Left renal pelvis (tissue), 4 donors: ENCODE results near the gene NSUN7. TPM values are rescaled to one million over a fixed set of nuclear protein-coding genes. Genes with fewer than 3 reads are reported as not detected.
A peak's percentile ranks its signal among the peaks of the same experiment; 100 is the strongest.
"Not testable (repeated sequence)": the region's sequence is repeated elsewhere in the genome, so short reads cannot be mapped to it uniquely, and the experiment has no call there.

ENCODE experiments used
- DNase-seq, 4 donors: peaks; one replicate each; pipeline ENCODE4 v3.0.0-alpha.2; 2013; ENCODE audit warnings: low read depth in 4 of 4, low spot score in 3 of 4
- polyA plus RNA-seq, 4 donors: library from polyadenylated mRNA; unstranded; fragments of 120-200 nt; gene quantifications; one replicate each; pipeline ENCODE4 v1.2.1, GENCODE V29; 2013; ENCODE audit not compliant: insufficient read length in 4 of 4

The NSUN7 gene
- polyA plus RNA-seq, 4 donors: 4.0 to 15.9 (median 13.0) TPM

DNA sequence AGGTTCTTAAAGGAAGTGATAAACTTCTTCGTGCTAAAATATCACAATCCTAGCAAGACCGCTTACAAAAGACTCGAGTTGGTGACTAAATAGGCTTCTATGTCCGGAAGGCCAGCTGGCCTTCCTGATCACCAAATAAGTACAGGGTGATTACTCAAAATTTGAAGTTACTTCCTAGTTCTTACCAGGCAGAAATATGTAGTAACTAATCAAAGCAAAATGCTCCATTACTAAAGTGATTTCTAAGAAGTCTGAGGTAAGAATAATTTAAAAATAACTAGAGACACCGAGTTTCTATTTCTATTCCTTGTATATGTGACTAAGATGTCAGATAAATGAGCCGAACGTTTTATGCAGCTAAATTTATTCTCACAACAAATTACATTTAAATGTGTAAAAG, 62.2 kb downstream of the NSUN7 start:
- no peak for DNase-seq

DNA sequence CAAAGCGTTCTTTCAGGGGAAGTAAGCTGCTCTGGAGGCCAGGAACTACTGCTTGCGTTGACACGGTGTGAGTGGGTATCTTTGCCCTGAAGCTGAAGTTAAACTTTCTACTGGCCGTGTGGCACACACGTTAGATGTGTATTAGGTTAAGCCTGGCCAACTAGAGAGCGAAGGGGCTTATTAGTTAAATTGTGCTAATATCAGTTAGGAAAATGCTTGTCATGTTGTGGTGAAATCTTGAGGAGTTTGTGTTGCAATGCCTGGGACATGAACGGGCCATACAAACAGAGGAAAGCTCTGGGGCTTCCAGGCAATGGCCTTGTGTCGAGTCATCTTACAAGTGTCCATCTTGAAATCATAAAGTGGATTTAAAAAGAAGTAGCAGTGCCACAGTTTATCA, 62.6 kb downstream of the NSUN7 start:
- no peak for DNase-seq

DNA sequence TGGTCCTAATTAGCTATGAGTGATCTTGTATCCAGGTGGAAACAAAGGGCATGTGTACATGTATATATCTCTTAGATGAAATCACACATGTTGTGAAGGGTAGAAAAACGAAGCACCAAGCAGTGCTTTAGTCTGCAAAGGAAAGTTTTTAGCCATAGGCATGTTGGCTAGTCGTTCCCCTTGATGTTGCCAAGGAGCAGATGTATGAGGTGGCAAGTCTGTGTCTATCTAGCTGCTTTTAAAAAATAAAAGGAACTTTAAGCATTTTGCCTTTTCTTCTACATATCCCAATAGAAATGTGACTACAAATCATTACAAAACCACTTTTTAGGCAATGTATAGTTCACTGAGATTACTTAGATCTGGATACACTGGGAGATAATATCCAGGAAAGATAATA, 63.1 kb downstream of the NSUN7 start:
- DNase-seq: no peak

DNA sequence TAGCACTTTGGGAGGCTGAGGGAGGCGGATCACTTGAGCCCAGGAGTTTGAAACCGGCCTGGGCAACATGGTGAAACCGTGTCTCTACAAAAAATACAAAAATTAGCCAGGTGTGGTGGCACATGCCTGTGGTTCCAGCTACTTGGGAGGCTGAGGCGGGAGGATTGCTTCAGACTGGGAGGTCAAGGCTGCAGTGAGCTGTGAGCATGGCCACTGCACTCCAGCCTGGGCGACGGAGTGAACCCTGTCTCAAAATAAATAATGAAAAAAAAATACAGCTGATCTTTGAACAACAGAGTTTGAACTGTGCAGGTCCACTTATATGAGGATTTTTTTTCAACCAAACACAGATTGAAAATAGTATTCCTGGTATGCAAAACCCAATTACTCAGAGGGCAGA, 67.4 kb downstream of the NSUN7 start:
- not testable (repeated sequence) for DNase-seq

DNA sequence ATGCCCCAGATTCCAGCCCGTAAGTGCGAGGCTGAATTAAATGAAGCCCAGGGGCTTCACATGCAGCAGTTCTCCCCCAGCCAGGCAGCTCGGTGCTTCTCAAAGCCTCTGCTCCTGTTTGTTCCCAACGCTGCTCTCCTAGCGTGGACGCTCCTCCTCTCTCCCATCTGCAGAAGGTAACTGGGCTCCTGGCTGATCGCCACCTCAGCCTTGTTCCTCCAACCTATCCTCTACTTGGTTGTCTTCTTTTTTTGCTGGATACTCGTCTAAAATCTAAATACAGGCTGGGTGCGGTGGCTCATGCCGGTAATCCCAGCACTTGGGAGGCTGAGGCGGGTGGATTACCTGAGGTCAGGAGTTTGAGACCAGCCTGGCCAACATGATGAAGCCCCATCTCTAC, 70.3 kb downstream of the NSUN7 start:
- no peak for DNase-seq

DNA sequence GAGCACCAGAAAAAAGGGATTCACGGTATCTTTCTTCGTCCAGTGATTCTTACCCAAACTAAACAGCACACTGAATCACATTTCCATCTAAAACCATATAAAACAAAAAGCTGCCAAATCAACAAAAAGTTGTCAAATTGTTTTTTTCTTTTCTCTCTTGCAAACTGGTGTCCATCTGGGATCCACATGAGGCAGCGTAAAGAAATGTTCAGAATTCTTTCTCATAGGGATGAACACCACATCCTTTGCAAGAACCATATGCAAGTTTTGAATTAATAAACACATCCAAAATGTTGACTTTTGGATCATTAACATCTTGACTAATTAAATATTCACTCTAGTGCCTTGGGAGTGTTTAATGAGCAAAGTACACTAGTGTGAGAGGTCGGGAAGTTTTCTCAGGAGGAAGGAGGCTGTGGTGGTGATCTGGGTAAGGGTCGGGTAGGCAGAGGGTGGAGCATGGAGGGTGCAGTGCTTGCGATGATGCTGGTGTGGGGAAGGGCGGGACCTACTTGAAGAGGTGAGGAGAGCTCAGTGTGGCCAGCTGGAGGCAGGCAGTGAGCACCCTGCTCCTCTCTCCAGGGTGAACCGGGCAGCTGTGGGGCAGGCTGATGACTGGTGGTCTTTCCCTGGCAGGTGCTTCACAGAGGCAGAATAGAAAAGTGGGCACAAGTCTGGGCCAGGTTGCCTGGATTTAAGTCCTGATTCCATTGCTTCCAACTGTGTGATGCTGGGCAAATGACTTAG, 72.8 kb downstream of the NSUN7 start:
- DNase-seq: no peak

DNA sequence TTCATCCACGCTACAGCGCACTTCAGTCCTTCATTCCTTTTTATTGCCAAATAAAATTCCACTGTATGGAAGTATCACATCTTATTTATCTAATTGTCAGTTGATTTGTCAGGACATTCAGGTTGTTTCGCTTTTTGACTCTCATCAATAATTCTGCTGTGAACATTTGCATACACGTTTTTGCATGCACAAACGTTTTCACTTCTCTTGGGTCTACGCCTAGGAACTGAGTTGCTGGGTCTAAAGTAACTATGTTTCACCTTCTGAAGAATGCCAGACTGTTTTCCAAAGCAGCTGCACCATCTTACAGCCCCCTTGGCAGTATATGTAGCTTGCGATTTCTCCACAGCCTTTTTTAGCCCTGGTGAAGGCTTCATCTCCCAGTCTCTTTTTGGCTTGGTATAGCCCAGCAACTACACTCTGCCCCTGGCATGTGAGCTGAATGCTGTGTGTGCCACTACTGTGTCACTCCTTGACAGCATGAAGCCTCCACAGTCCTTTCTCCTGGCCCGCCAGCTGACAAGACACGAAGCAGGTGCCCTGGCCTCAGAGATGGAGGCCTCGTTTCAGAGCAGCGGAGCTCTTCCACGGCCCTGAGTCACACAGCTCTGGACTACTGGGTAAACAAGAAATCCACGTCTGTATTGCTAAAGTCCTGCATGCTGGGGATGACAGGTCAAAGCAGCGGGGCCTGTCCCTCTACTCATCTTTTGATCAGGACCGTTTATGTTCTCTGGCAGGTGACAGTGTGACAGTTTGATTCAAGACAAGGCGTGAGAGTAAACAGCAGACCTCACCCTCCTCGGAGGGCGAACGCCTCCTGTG, 75.5 kb downstream of the NSUN7 start:
- no peak for DNase-seq

DNA sequence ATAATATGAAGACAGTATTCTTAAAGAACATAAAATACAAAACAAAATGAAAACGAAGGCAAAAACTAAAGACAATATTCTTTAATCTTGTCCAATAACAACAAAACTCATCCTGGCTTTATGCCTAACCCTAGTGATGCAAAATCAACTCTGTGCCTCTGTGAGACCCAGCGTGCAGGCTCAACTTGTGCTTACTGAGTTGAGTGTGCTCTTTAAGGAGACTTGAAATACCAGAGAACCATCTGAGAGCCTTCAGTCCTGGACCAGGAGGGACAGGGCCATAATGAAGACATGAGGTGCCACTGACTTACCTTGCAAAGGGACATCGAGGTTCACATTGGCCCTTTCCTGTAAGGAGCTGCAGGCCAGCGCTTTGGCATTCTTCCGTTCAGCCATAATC, 77.1 kb downstream of the NSUN7 start:
- no peak for DNase-seq

DNA sequence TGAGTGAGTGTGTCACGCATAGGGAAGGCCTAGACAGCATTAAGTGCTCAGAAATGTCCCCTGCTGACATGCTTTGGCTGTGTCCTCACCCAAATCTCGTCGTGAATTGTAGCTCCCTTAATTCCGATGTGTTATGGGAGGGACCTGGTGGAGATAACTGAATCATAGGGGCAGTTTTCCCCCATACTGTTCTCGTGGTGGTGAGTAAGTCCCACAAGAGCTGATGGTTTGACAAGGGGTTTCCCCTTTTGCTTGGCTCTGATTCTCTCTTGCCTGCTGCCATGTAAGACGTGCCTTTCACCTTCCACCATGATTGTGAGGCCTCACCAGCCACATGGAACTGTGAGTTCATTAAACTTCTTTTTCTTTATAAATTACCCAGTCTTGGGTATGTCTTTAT, 78.0 kb downstream of the NSUN7 start:
- no peak for DNase-seq

DNA sequence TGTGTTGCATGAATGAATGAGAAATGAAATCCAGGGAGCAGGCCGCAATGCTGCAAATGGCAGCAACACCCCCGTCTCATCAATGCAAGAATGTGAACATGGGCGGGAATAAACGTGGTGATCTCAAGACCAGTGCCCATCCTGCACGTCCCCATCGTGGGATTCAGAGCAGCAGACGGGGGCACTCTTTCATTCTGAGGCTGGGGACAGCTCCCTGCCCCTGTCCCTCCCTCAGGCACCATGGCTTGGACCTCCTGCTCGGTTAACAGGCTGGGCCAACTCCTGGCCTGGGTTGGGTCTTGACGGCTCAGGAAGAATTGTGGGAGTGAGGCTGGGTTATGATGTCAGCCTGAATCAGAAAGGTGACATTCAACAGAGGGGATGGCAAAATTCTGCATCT, 78.9 kb downstream of the NSUN7 start:
- DNase-seq: no peak

DNA sequence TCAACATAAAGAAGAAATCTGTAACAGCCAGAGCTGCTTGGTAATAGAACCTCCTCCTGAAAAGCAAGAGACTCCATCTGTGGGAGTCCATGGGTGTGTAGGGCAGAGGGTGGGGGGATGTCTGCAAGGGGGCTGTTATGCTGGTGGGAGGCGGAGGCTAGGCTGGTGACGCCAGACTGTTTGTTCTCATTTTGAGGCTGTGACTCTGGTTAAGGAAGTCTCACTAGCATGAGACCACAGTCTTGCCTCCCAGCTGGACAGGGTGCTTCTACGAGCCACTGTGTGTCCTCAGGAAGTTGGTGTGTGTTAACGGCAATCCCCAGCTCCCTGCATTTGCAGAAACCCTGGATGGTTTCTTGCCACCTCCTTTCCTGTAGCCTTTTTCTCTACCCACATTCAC, 79.8 kb downstream of the NSUN7 start:
- DNase-seq: no peak

DNA sequence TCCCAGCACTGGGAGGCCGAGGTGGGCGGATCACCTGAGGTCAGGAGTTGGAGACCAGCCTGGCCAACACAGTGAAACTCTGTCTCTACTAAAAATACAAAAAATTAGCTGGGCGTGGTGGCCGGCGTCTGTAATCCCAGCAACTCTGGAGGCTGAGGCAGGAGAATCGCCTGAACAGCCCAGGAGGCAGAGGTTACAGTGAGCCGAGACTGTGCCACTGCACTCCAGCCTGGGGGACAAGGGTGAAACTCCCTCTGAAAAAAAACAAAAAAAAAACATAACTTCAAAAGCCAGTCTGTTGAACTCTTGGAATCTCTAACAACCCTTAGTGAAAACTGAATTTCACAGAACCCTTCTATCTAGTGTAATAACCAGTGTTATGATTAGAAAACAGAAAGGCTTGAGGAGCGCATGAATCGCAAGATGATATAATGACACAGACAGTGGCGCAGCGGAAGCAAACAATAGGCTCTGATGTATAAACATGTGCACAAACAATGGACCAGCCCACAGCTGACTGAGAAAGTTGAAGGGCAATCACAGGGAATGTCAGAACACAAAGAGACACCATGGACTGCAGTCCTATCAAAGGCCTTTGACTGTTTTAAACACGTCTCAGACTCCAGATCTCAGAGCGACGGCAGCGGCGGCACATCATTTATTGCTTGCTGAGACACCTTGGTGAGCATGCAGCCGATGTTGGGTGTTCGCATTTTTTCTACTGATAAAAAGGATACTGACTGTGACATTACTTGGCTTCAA, 81.6 kb downstream of the NSUN7 start:
- DNase-seq: no peak

DNA sequence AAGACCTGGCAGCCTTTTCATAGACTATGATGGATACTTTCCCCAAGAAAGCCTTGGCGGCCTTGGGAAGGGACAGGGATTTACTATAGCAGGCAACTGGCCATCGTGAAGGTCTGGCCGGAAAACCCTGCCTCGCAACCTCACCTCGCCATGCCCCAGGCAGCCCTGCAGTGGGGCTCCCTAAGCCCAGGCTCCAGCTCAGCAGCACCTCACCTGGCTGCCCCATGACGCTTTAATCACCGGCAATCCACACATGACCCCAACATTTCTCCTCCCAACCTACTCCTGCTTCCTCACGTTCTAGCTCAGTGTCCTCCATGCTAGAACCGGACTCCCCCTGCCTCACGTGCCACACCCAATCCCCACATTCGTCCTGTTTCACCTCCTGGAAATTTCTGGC, 82.4 kb downstream of the NSUN7 start:
- no peak for DNase-seq

DNA sequence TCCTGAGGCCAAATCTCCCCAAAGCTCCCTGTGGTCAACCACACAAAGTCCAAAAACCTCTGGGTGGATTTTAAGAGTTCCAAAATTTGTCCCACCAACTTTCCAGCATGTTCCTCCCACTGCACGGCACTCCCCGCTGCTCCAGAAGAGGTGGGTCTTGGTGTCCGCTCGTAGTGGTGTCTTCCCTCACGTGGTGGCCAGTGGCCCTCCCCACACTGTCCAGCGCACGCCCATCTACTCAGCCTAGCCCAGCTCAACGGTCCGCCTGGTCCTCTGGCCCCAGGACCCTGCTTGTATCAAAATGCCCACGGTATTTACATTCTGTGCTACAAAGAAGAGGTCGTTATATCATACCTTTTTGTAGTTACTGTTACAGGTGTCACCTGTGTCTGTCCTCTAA, 83.5 kb downstream of the NSUN7 start:
- no peak for DNase-seq

DNA sequence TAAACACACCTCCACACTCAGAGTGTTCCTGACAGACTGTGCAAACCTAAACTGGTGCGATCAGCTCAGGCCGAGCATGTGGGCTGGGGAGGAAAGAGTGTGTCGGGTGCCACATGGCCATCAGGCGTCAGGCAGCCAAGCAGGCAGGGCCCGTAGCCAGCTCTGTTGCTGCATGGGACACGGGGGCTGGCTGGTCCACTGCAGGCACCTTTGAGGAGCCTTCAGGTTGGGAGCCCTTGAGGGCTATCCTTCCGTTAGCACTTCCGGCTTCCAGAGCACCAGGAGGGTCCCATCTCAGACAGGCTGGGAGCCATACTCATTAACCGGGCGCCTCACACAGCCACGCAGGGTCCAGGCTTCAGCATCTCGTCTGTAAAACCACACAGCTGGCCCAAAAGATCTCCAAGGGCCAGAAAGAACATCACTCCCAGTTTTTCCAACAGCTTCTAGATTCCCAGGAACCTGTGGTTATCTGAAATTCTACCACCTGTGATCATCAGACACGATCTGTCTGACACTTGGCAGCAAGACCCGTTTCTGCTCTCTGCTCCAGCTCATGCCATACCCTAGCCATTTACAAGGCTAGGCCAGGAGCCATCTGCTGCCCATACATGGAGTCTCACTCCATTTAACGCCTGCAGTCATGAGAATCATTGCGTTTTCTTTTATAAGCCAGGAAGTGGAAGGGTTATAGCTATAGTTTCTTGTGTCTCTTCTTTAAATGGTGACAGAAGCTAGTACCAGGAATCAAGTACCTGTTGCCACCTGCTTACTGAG, 87.5 kb downstream of the NSUN7 start:
- DNase-seq: no peak

DNA sequence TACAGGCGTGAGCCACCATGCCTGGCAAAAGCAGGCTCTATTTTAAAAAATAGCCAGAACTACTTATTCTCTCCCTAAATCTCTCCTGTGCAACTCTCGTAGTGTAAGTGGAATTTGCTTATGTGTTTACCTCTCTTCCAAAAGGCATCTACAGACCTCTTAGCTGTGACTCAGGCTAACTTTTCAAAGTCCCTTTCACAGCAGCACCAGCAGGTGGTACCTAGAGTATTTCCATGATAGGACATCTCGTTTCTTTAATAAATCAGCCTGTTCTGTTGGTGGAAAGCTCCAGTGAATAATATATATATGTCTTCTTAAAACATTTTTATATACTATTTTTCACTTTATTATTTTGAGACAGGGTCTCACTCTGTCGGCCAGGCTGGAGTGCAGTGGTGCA, 89.0 kb downstream of the NSUN7 start:
- DNase-seq: no peak

DNA sequence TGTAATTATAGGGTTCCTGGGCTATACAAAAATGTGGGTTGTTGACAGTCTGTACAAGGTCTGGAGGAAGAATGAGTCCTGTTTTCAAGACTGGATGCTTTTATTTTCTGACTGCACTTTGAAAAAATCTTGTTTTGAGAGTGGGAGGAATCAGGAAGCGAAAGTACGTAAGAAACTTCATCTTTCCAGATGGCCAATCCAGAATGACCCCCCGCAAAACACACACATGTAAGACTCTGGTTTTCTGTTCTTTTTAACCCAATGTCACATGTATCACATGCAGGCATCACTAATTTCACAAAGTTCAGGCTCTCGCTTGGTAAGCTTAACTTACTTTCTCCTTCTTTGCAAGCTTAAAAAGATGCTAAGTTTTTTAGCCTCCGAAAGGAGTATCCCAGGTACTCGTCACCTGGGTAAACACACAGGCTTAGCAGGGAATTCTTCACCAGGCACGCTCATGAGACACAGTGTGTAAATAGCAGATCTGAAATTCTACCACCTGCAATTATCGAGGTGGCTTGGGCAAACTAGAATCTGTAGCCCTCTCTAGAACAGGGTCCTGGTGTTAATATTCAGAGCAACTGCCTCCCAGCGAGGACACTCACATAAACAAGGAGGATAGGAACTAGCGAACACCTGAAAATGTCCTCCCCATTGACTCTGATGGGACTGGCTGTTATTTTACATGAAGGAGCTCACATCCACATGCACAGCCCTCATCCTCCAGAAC, 90.7 kb downstream of the NSUN7 start:
- DNase-seq: no peak

DNA sequence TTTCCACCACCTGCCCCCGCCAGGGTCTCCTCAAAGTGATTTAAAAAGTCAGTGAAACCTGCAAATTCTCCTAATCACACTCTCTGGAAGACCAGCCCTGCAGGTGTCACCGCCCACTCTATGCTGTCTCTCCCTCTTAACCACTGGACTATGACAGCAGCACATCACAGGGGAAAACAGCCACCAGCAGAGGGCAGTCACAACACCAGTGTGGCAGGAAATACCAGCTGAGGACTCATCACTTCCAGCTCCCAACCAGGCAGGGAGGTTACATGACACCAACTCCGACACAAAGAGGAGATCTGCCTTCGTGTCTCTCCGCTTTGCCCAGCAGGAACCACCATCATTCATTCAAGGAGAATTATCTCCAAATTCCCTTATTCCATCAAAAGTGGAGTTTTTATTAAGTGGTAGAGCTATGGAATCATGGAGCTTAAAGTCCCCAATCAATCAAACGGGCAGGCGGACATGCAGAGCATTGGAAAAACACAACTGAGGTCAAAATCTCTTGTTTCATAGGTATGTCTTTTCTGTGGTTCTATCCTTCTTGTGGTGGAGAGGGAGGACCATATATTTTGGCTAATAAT, 91.3 kb downstream of the NSUN7 start:
- DNase-seq: peak; percentile 50 to 79 (median 56)

DNA sequence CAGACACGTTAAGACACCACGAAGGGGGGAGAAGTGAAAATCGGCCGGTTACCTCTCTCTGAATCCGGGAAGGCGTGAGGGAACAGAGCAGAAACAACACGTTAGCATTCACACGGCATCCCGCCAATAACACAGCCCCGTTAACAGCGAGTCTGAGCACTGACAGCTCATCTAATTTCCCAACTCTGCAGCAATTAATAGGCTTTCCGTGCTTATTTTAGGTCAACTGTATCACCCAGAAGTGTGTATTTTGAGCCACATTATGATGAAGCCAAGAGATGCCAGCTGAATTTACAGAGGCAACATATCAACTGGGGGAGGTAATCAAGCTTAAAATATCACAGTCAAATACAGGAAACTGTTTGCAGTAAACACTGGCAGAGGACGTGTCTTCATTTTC, 92.6 kb downstream of the NSUN7 start:
- DNase-seq: no peak
